Renal pelvis (tissue), 4 donors: ENCODE measurements around the gene CLMN. TPM values are rescaled to one million over a fixed set of nuclear protein-coding genes. Genes with fewer than 3 reads are reported as not detected.

ENCODE experiments used
- DNase-seq: peaks from one replicate; pipeline ENCODE4 v3.0.0-alpha.2; 2013
- polyA plus RNA-seq, 3 donors: library from polyadenylated mRNA; unstranded; fragments of 120-200 nt; gene quantifications; one replicate each; pipeline ENCODE4 v1.2.1, GENCODE V29; 2013; ENCODE audit not compliant: insufficient read length in 3 of 3

CLMN gene
- polyA plus RNA-seq, 3 donors, result 18.2 to 41.5 (median 30.6) TPM

DNA sequence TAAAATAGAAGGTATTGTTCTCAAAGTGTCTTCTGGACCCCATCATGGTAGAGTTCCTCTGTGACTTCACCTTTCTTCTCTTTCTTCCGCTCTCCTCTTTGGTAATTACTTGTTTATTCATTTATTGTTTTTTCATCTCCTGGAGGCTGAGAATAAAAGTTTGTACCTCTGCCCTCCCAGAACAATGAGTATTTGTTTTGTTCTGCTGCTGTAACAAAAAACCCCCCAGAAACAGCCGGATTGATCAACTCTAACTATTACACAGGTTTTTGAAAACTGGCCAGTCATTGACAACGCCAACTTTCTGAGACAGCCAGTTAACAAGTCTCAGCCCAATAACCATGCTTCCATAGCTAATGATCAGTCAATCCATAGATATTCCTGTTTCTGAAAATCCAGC, 154.2 kb downstream of the CLMN start:
- DNase-seq, result no peak

DNA sequence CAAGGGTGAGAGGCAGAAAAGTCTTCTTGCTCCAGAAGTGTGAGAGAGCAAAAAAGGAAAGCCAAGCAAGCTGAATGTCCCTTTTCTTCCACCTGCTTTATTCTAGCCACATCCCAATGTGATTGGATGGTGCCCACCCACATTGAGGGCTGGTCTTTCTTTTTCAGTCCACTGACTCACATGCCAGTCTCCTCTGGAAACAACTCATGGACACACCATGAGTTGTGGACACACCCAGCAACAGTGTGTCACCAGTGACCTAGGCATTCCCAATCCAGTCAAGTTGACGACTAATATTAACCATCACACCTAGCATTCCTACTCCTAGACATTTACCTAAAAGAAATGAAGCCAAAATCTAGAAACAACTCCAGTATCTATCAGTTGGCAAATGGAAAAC, 155.2 kb downstream of the CLMN start:
- DNase-seq, result no peak

DNA sequence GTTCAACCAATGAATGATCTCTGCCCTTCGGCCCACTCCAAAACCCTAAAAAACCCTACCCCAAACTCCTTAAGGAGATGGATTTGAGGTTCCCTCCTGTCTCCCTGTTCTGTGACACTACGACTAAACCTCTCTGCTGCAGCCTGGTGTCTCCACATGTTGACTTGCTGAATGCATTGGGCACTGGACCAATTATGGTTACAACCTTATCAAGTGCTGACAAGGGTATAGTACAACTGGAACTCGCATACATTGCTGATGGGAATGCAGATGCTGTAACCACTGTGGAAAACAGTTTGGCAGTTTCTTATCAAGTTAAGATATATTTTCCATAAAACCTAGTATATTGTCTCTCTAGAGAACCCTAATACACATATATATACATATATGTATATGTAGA, 156.0 kb downstream of the CLMN start:
- DNase-seq, result no peak

DNA sequence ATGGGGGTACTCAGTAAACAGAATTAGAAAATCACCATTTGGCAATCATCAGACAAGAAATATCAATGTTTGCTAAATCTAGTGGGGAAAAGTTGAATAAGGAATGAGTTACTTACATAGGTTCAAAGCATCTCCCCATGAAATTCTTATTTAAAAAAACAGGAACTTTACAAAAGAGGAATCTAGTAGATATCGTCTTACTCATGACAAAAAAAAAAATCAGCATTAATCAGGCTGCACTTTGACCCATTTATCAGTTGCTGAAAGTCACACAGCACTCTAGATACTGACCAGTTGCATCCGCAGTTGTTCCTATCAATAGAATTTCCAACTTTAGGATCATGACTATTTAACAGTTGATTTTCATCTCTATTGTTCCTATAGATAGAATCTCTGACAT, 156.6 kb downstream of the CLMN start:
- no peak for DNase-seq

DNA sequence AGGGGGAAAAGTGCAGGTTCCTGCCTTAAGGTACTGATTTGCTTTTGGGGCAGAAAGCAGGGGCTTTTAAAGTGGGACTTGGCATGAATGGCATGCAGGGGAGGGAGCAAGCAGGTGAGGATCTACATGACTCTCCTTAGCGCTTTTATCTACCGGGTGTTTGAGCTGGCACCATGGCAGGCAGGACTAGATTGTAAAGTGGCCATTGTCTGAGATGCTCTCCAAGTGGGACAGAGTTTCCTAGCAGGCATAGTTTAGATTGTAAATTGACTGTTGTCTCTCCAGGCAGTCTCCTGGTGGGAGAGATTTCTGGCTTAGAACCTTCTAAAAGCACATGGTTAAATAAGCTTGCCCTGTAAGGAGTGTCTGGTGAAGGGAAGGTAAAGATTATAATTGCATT, 157.1 kb downstream of the CLMN start:
- no peak for DNase-seq

DNA sequence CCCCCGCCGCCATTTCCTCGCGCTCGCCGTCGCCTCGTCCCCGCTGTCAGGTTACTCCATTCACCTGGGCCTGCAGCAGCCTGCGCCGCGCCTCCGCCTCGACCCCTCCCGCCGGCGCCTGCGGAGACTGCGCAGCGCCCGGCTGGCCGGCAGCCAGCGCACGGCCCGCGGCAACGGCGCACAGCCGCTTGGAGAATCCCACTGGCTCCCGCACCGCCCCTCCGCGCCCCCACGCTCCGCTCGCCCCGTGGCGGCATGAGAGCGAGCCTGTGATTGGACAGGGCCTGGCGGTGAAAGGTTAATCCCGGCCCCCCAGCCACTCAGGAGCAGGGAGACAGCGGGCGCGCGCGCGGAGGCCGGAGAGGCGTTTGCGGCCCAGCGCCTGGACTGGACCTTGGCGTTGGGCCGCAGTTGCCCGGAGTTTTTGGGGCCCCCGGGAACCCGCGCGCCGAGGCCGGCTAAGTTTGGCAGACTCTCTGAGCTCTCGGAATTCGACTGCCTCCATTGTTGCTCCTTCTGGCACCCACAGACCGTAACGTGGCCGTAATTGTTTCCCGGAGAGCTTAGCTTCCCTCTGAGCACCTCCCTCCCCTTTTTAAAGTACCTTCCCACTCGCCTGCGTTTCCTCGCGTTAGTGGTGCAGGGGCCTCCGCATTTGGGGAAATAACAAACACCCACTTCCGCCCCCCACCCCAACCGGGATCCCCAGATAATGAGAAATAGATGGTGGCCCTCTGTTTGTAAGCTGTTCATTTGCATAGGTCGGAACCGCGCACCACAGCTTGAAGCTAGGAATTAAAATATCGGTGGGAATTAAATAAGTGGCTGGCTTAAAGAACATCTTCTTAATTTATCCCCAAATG, 162.2 kb downstream of the CLMN start, which contains the start of gene DICER1:
TSS of gene DICER1 (minus strand) at position 203 of the 863 bp plus-strand sequence. CDS start 24,071 bp downstream, outside the sequence.
- DNase-seq, result peak; percentile 94

DNA sequence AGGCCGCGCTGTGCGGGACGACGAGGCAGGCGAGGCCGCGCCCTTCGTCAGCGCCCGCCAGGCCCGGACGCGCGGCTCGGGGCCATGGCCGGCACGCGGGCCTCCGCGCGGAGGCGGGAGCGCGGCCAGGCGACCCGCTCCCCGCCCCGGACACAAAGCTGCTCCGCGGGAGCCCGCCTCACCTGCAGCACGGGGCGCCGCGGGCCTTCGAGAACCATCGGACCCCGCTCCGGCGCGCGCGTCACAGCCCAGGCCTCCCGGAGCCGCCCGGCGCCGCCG, 162.7 kb downstream of the CLMN start:
- DNase-seq, result no peak

DNA sequence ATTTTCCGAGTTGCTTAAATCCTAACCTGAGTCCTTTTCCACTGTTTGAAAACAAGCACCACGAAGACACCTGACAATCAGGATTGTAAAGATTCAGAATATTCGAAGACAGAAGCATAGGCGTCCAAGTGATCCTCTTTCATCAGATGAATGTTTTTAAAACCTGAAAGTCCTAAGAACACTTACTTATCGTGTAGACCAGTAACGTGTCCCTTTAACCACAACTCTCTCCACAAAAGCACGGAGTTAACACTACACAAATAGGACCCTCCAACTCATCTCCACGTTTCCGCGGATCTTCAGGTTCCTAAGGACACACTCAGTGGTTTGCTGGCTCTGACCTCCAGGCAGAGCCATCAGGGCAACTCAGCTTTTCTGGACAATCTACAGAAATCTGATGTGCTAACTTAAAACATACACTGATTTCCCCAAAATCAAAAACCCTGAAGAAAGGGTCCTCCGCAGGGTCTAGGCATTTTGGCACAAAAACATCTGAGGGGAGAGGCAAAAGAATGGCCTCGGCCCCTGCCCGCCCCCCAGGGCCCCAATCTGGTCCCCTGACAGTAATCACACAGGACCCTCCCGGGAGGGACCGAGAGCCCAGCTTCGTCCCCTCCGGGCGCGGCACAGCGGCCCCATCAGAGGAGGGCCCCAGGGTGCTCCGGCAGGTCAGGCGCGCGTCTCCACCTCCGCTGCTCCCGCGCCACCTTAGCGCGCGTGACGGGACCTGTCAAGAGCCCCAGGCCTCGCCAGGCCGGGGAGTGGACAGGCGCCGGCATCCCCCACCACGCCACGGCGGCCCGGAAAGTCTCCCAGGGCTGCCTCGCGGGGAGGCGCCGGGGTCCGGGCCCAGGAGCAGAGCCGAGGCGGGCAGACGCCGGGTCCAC, 163.3 kb downstream of the CLMN start:
- peak; percentile 29 for DNase-seq

DNA sequence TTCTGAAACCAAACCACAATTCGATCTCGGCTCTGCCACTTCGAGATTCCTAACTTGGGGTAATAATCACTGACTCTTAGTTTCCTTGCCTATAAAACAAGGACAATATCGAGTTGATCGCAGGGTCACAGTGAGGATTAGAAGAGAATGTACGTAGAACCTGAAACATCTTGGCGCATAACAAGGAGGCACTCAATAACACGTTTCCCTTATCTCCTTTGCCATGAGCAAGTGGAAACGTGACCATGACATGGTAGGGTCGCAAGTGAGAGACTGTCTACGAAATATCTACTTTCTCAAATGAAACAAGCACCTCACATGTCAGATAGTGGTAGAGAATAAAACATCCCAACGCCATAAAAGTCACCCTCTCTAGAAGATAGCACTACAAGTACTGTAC, 164.7 kb downstream of the CLMN start:
- DNase-seq, result no peak

DNA sequence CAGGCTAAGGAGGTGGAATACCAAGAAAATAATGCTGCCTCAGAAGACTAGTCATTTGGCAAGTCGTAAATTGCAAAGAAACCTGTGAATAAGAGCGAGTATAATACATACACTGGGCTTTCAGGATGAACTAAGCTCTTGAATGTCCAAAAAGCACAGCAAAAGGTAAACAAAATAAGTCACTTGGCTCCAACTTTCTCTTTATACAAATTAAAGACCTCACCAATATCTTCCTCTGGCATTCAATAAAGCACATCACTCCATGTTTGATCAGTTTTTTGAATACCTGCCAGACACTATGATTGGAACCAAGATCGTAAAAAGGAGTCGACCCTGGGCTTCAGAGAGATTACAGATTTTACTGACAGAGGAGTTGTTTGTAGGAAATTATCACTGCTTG, 165.8 kb downstream of the CLMN start:
- no peak for DNase-seq

DNA sequence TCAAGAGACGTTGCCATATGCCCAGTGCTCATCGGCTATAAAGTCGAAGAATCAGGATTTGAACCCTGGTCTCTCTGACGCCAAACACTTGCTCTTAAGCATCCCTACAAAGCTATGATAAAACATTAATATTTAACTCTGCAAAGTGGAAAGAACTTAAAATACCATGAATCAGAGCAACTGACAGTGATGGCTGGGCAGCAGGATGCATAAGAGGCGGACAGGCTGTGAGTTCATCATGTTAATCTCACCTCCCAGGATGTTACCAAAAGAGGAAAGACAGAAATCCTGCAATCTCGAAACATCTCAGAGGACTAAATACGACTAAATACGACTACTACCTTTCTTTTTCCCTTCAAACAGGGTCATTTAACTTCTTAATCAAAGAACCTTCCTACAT, 168.1 kb downstream of the CLMN start:
- DNase-seq, result no peak

DNA sequence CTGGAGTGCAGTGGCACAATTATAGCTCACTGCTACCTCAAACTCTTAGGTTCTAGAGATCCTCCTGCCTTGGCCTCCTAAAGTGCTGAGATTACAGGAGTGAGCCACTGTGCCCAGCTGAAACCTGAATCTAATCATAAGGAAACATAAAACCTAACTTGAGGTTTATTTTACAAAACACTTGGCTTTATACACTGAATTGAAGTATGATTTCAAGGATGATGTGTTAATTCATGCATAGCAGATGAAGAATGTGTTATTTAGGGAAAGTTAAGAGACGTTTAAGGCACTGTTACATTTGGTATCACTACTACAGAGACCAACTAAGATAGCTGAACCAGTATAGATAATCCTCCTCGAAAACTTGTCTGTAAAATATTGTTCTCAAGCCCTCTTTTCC, 168.8 kb downstream of the CLMN start:
- no peak for DNase-seq

DNA sequence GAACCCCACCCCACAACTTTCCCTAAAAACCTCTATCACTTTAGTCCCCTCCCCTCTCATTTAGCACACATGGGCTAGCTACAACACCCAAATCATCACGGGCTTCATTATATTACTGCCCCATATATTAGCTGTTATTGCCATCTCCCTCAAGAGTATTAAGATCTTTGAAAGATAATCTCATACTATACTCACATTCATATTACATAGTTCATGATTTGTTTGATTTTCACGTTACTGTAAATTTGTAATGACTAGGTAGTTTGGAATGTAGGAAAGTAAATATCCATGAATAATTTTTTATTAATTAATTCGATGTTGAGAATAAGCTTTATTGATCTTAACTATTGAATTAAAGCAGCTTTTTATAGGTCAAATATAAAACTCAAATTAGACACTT, 170.3 kb downstream of the CLMN start:
- no peak for DNase-seq

DNA sequence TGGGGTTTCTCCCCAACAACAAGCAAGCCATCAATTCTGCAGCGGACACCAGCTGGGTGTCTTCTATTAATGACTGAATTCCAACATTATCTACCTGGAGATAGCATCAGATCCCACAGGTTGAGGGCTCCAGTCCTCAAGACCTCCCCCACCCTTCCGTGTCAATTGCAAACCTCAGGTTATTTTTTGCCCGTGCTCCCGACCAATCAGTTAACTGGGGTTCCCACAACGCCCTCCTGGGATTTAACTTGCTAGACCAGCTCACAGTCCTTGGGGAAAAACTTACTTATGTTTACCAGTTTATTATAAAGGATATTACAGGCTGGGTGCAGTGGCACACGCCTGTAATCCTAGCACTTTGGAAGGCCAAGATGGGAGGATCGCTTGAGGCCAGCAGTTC, 172.1 kb downstream of the CLMN start:
- DNase-seq, result no peak

DNA sequence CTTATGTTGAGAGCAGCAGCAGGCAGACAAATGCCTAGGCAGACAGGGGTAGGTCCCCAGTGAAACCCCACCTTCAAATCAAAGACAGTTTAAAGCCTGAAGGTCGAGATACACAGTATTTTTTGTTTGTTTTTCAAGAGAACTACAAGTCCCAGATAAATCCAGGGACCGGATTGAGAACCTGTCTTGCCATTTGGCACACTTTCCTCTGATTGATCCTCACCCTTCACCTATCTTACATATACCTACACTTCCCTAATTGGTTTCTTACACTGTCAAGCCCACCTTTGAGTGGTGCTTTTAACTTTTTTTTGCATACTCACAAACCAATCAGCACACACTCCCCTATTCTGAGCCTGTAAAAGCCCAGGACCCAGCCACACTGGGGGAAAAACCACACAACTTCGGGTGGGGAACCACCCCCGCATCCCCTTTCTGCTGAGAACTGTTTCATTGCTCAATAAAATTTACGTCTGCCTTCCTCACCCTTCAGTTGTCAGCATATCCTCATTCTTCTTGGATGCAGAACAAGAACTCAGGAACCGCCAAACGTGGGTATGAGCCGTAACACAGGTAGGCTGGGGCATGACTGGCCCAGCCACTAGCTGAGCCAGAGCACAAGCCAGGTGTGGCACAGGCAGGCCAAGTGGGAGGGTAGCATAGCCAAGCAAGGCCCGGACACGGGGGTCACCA, 173.5 kb downstream of the CLMN start:
- DNase-seq, result no peak

DNA sequence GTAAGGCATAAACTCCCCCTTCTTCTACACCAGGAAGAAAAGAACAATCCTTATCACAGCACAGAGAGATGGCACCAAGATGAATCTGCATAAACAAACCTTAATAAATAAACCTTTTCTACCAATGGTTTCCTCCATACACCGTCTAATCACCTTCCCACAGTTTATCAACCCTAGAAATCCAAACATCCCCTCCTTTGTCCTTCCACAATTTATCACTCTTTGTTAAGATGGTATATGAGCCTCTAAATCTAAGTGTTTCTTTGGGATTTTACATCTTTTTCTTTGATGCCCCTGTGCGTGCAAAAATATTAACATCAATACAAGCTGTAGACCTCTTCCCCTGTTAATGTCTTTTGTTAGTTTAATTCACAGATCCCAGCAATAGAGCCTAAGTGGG, 174.9 kb downstream of the CLMN start:
- no peak for DNase-seq

DNA sequence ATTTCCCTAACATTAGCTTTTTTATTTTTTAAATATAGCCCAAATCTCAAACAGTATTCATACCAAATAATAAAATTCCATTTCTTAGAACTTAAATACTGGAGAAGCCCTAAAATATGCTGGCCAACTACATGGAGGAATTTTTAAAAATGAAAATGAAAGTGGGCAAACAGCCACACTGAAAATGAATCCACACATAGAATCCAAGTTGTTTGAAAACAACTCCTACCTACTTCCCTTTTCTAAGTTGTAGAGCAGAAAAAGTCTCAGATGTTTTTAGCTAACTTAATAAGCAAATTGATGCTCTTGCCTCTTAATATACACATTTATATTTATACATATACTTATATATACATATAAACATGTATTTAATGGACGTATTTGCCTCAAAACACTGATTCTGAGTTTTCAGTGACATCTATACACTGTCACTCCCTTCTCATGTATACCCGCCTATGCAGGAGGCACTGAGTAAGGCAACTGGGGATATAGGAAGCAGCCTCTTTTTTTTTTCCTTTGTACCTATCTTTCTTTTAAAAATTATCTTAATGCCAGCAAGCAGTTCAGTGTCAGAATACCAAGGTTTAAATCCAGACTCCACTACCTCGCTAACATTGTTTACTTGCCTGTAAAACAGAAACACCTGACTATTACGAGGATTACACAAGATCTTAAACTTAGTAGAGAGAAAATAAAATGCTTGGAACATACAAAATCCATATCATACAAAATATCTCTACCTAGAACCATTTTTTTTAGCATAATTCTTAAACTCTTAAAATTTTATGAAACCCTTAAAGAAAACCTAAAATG, 175.7 kb downstream of the CLMN start:
- DNase-seq, result no peak

DNA sequence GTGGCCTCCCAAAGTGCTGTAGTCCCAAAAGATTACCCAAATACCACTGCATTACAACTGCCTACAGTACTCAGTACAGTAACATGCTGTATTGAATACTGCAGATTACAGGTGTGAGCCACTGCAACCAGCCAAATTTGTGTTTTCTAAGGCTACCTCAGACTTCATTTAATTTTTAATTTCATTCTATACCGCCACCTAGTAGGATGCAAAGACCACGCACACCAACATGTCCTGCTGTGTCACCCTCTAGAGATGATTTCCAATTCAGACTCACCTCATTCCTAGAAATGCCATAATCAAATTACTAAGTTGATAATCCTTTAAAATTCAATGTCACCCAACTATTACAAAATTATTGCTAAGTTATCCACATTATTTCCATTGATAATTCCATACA, 177.5 kb downstream of the CLMN start:
- no peak for DNase-seq

DNA sequence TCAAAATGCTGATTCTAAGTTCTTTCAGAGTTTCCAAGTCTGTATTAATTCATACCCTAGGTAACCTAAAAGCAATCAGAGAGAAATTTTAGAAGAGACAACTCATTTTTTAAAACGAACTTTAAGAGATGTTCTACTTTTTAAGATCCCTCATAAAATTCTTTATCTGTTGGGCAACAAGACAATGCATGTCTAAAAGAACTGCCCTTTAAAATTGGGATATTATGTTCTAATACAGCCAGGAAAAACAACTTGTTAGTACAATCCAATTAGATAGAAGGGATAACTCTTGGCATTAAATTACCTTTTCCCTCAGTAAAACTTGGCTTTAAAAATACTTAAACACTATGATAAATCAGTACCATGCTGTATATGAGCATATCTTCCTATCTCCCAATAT, 178.0 kb downstream of the CLMN start:
- DNase-seq, result no peak

DNA sequence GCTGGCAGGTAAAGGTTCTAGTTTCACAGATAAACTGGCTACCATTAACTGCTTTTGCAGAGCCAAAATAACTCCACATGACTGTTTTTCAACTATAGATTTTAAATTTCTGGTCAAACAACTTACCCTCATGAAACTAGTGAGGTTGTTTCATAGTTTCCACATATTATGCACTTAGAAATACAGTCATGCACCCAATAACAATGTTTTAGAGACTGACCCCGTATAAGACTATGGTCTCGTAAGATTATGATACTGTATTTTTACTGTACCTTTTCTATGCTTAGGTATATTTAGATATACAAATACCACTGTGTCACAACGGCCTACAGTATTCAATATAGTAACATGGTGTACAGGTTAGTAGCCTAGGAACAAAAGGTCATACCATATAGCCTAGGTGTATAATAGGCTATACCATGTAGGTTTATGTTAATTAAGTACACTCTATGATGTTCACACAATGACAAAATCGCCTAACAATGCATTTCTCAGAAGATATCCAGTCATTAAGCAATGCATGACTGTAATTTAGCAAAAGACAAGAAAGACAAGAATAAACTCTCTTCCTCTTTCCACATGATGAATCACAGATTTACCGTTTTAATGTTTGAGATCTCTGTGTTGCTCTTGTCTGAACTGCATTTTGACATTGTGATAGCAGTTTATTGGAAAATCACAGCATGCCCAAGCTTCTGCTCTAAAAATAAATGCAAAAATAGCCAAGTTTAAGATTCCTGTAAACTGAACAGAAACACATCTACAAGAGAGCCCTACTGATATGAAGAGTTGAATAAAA, 179.4 kb downstream of the CLMN start:
- DNase-seq, result no peak

DNA sequence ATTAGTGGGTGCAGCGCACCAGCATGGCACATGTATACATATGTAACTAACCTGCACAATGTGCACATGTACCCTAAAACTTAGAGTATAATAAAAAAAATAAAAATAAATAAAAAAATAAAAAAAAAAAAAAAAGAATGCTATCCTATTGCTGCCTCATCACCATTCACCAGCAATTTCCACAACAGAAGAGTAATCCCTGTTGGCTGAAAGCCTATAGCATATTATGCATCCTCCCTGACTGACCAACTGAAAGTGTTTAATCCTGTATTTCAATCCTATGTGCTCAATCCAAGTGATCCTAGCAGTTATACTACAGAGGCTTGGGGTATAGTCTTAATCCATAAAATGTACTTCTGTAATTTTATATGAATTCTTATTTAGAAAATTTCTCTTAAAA, 180.8 kb downstream of the CLMN start:
- DNase-seq, result no peak
